HG03039 (cell line): ENCODE data around the gene IRS2.

Experiments
- ATAC-seq: cut with Tn5 transposase; IDR thresholded peaks from one replicate; pipeline ENCODE4 v1.9.1; 2021; ENCODE audit warnings: mild to moderate bottlenecking, moderate library complexity; ENCODE audit not compliant: unreplicated experiment

Gene IRS2

GRCh38 chr13:109780845-109781383 is 5.5 kb downstream of the IRS2 start:
- ATAC-seq = no peak

GRCh38 chr13:109779876-109780510 is 6.4 kb downstream of the IRS2 start:
- no peak for ATAC-seq

GRCh38 chr13:109779074-109779473 is 7.3 kb downstream of the IRS2 start:
- ATAC-seq = no peak

GRCh38 chr13:109778102-109778542 is 8.3 kb downstream of the IRS2 start:
- ATAC-seq = no peak

GRCh38 chr13:109776575-109776974 is 9.8 kb downstream of the IRS2 start:
- ATAC-seq = no peak

- no peak for ATAC-seq
Observed at GRCh38 chr13:109773786-109774185, 12.6 kb downstream of the IRS2 start.

- ATAC-seq = no peak
Observed at GRCh38 chr13:109773276-109773675, 13.1 kb downstream of the IRS2 start.

GRCh38 chr13:109771926-109772325 is 14.5 kb downstream of the IRS2 start:
- no peak for ATAC-seq

GRCh38 chr13:109770436-109770835 is 15.9 kb downstream of the IRS2 start:
- ATAC-seq = no peak

- ATAC-seq = no peak
Observed at GRCh38 chr13:109769921-109770320, 16.5 kb downstream of the IRS2 start.

GRCh38 chr13:109769275-109769674 is 17.1 kb downstream of the IRS2 start:
- no peak for ATAC-seq

- ATAC-seq = no peak
Observed at GRCh38 chr13:109768616-109769015, 17.8 kb downstream of the IRS2 start.

GRCh38 chr13:109768176-109768575 is 18.2 kb downstream of the IRS2 start:
- ATAC-seq = no peak

GRCh38 chr13:109767023-109767422 is 19.4 kb downstream of the IRS2 start:
- no peak for ATAC-seq

- ATAC-seq = no peak
Observed at GRCh38 chr13:109764470-109765291, 21.7 kb downstream of the IRS2 start.

- ATAC-seq = no peak
Observed at GRCh38 chr13:109764045-109764444, 22.3 kb downstream of the IRS2 start.

- no peak for ATAC-seq
Observed at GRCh38 chr13:109762791-109763190, 23.6 kb downstream of the IRS2 start.

- ATAC-seq = no peak
Observed at GRCh38 chr13:109761695-109762094, 24.7 kb downstream of the IRS2 start.

- ATAC-seq = no peak
Observed at GRCh38 chr13:109760951-109761350, 25.4 kb downstream of the IRS2 start.

- no peak for ATAC-seq
Observed at GRCh38 chr13:109760402-109760801, 26.0 kb downstream of the IRS2 start.

GRCh38 chr13:109759609-109760008 is 26.8 kb downstream of the IRS2 start:
- ATAC-seq = no peak

- no peak for ATAC-seq
Observed at GRCh38 chr13:109758937-109759480, 27.4 kb downstream of the IRS2 start.
